CD14-positive monocyte (primary cell): ENCODE data around the gene CES3. TPM values are rescaled to one million over a fixed set of nuclear protein-coding genes. Genes with fewer than 3 reads are reported as not detected.
"Not testable (repeated sequence)": the region's sequence is repeated elsewhere in the genome, so short reads cannot be mapped to it uniquely, and the experiment has no call there.

Experiments used
- DNase-seq, 3 donors: peaks; one replicate each; pipeline ENCODE4 v3.0.0-alpha.2; 2011 to 2022
- H2AFZ ChIP-seq: 2 replicates; pipeline ENCODE4 v1.6.0; 2012; ENCODE audit warnings: mild to moderate bottlenecking, low read depth, low read length, inconsistent platforms; ENCODE audit not compliant: insufficient read depth, poor library complexity, severe bottlenecking
- H3K27ac ChIP-seq, 2 donors: 1 replicate in 1 of 2; 2 replicates in 1 of 2; pipeline ENCODE4 v1.5.1; 2012 to 2013; ENCODE audit warnings: low read length in 2 of 2, control low read depth in 1 of 2, inconsistent platforms in 1 of 2, low read depth in 1 of 2, mild to moderate bottlenecking in 1 of 2
- H3K27me3 ChIP-seq, 2 donors: one replicate each; pipeline versions ENCODE4 v1.6.0 to v1.6.1; 2011 to 2013; ENCODE audit warnings: low read length in 2 of 2; ENCODE audit not compliant: control insufficient read depth in 2 of 2, insufficient read depth in 2 of 2
- H3K36me3 ChIP-seq, 2 donors: replicated peaks in 1 of 2; 1 replicate in 1 of 2; 2 replicates in 1 of 2; pipeline versions ENCODE4 v1.5.1 to v1.6.1; 2012 to 2013; ENCODE audit warnings: low read length in 2 of 2, control low read depth in 1 of 2, inconsistent platforms in 1 of 2, mild to moderate bottlenecking in 1 of 2; ENCODE audit not compliant: insufficient read depth in 2 of 2, control insufficient read depth in 1 of 2
- H3K4me1 ChIP-seq, 2 donors: 1 replicate in 1 of 2; 2 replicates in 1 of 2; pipeline versions ENCODE4 v1.5.1 to v1.6.1; 2012 to 2013; ENCODE audit warnings: low read length in 2 of 2, control low read depth in 1 of 2, inconsistent platforms in 1 of 2, mild to moderate bottlenecking in 1 of 2, moderate library complexity in 1 of 2; ENCODE audit not compliant: insufficient read depth in 2 of 2, control insufficient read depth in 1 of 2
- H3K4me2 ChIP-seq: replicated peaks from 2 replicates; pipeline ENCODE3; 2012; ENCODE audit warnings: low read length, moderate library complexity, mild to moderate bottlenecking; ENCODE audit not compliant: poor library complexity, severe bottlenecking; ENCODE audit errors: extremely low read depth
- H3K4me3 ChIP-seq, 3 experiments: fragments of 200-600 bp in 1 of 3; sonication (generic) in 1 of 3; replicated peaks in 1 of 3; 1 replicate in 2 of 3; 2 replicates in 1 of 3; pipeline ENCODE4 v1.5.1; 2011 to 2013; ENCODE audit warnings: low read length in 3 of 3, mild to moderate bottlenecking in 3 of 3, control low read depth in 2 of 3, low read depth in 2 of 3, inconsistent platforms in 1 of 3, moderate library complexity in 1 of 3
- H3K79me2 ChIP-seq: 2 replicates; pipeline ENCODE4 v1.6.0; 2012; ENCODE audit warnings: mild to moderate bottlenecking, control low read depth, inconsistent platforms, low read length, moderate library complexity; ENCODE audit not compliant: insufficient read depth
- H3K9ac ChIP-seq: 2 replicates; pipeline ENCODE4 v1.6.0; 2017; ENCODE audit warnings: low read length, mild to moderate bottlenecking; ENCODE audit not compliant: insufficient read depth, poor library complexity, severe bottlenecking
- H3K9me3 ChIP-seq, 2 donors: replicated peaks in 1 of 2; 1 replicate in 1 of 2; 2 replicates in 1 of 2; pipeline versions ENCODE4 v1.5.1 to v1.6.1; 2012 to 2013; ENCODE audit warnings: low read length in 2 of 2, control low read depth in 1 of 2; ENCODE audit not compliant: control insufficient read depth in 1 of 2, insufficient read depth in 1 of 2
- H4K20me1 ChIP-seq: 2 replicates; pipeline ENCODE4 v1.6.0; 2012; ENCODE audit warnings: mild to moderate bottlenecking, low read length, control low read depth, moderate library complexity; ENCODE audit not compliant: insufficient read depth
- H3K27ac Mint-ChIP-seq, 7 donors: one replicate each; pipeline ENCODE4 v1.8.0; 2020; ENCODE audit warnings: mild to moderate bottlenecking in 7 of 7, mixed read lengths in 7 of 7, moderate library complexity in 6 of 7, inconsistent platforms in 2 of 7
- H3K27me3 Mint-ChIP-seq, 3 donors: one replicate each; pipeline ENCODE4 v1.8.0; 2021 to 2022; ENCODE audit warnings: low read depth in 3 of 3, mild to moderate bottlenecking in 3 of 3, mixed read lengths in 3 of 3, moderate library complexity in 3 of 3, inconsistent platforms in 1 of 3
- H3K36me3 Mint-ChIP-seq, 2 donors: one replicate each; pipeline ENCODE4 v1.8.0; 2020; ENCODE audit warnings: mixed read lengths in 2 of 2, inconsistent platforms in 1 of 2, mild to moderate bottlenecking in 1 of 2
- H3K4me1 Mint-ChIP-seq: one replicate; pipeline ENCODE4 v1.8.0; 2020; ENCODE audit warnings: mild to moderate bottlenecking, mixed read lengths
- H3K4me3 Mint-ChIP-seq, 2 donors: one replicate each; pipeline ENCODE4 v1.8.0; 2020; ENCODE audit warnings: mild to moderate bottlenecking in 2 of 2, mixed read lengths in 2 of 2, moderate library complexity in 1 of 2
- H3K9me3 Mint-ChIP-seq, 7 donors: one replicate each; pipeline ENCODE4 v1.8.0; 2020 to 2022; ENCODE audit warnings: mixed read lengths in 7 of 7, mild to moderate bottlenecking in 6 of 7, moderate library complexity in 6 of 7, inconsistent platforms in 2 of 7
- CTCF ChIP-seq: fragments of 200-600 bp; IDR thresholded peaks from one replicate; pipeline ENCODE4 v1.8.0; 2022; ENCODE audit warnings: antibody characterized with exemption, mild to moderate bottlenecking
- WGBS: methylation state at CpG from one replicate; pipeline ENCODE4 v1.1.5; 2013; ENCODE audit warnings: missing lambda C conversion rate; ENCODE audit not compliant: insufficient coverage; 5-methylcytosine and 5-hydroxymethylcytosine counted together
- intact Hi-C, 2 donors: fragments of 100-400 bp; cut with micrococcal nuclease; formaldehyde crosslinking; loops; one replicate each; pipeline versions ENCODE4 v1.15.0 to v1.15.1; 2023
- polyA plus RNA-seq, 3 donors: library from polyadenylated mRNA; depleted of rRNA in 1 of 3; unstranded in 2 of 3; stranded (reverse) in 1 of 3; fragments of 300-500 nt in 2 of 3; fragments of >200 nt in 1 of 3; fragmentation: Illumina TruSeq in 2 of 3; gene quantifications; 1 replicate in 2 of 3; 2 replicates in 1 of 3; pipeline ENCODE4 v1.2.3, GENCODE V29; 2012 to 2021

The CES3 gene
- polyA plus RNA-seq, 3 donors = 0.48 TPM; not detected in 2

- no peaks in the 10 kb centered on the region for H3K9me3 Mint-ChIP-seq
- H3K4me1 ChIP-seq = no peaks in the 10 kb centered on the region
- peaks cover 5 to 8% (median 7%) of the 10 kb centered on the region in 3 donors for H3K27me3 Mint-ChIP-seq
- no peak within 1 kb of the TSS for H3K27ac Mint-ChIP-seq
- H3K4me3 ChIP-seq = no peak within 1 kb of the TSS
- no peak within 1 kb of the TSS for H3K27ac ChIP-seq
- no peak for TF ChIP-seq CTCF
- intact Hi-C loops = no loop called here
- DNase-seq = no peak
- H3K36me3 Mint-ChIP-seq = no peaks in the 10 kb centered on the region
- no peak within 1 kb of the TSS for H3K4me2 ChIP-seq
- no peaks in the 10 kb centered on the region for H3K36me3 ChIP-seq
- H3K27me3 ChIP-seq = no peaks in the 10 kb centered on the region
- H3K9ac ChIP-seq = no peak within 1 kb of the TSS
- H3K9me3 ChIP-seq = no peaks in the 10 kb centered on the region
- H3K4me1 Mint-ChIP-seq = no peaks in the 10 kb centered on the region
- WGBS = 92% methylated on average over 9 of the region's 11 CpGs
- no peak within 1 kb of the TSS for H2AFZ ChIP-seq
- H3K4me3 Mint-ChIP-seq = no peak within 1 kb of the TSS
- no peaks in the 10 kb centered on the region for H3K79me2 ChIP-seq
- no peaks in the 10 kb centered on the region for H4K20me1 ChIP-seq
These were observed 27.2 kb downstream of the CES3 start, which contains the start of gene CES4A for GRCh38 chr16:66988197-66988788. TSS of gene CES4A (plus strand) at chr16:66988589. CDS start at chr16:66988773, 184 bp downstream.

- DNase-seq = no peak
- H3K27ac Mint-ChIP-seq = no peak overlapping the region
- H3K9me3 ChIP-seq = no peaks in the 10 kb centered on the region
- H3K4me3 ChIP-seq = no peak overlapping the region
- no peaks in the 10 kb centered on the region for H3K4me1 ChIP-seq
- WGBS = 100% methylated on average over 1 of the region's 2 CpGs
- no peak overlapping the region for H3K4me2 ChIP-seq
- no peaks in the 10 kb centered on the region for H3K79me2 ChIP-seq
- peaks cover 3 to 11% (median 9%) of the 10 kb centered on the region in 3 donors for H3K27me3 Mint-ChIP-seq
- no peak overlapping the region for H3K4me3 Mint-ChIP-seq
- TF ChIP-seq CTCF = no peak
- no peaks in the 10 kb centered on the region for H3K27me3 ChIP-seq
- no peaks in the 10 kb centered on the region for H3K4me1 Mint-ChIP-seq
- no peak overlapping the region for H2AFZ ChIP-seq
- no peaks in the 10 kb centered on the region for H4K20me1 ChIP-seq
- no peaks in the 10 kb centered on the region for H3K36me3 ChIP-seq
- no peaks in the 10 kb centered on the region for H3K36me3 Mint-ChIP-seq
- no peak overlapping the region for H3K27ac ChIP-seq
- no peak overlapping the region for H3K9ac ChIP-seq
- intact Hi-C loops = no loop called here
- no peaks in the 10 kb centered on the region for H3K9me3 Mint-ChIP-seq
These were observed 30.5 kb downstream of the CES3 start for GRCh38 chr16:66991545-66992077.

- H2AFZ ChIP-seq, H3K36me3 Mint-ChIP-seq, H3K9me3 ChIP-seq, H3K27ac ChIP-seq, H3K9me3 Mint-ChIP-seq, H3K4me3 Mint-ChIP-seq, H3K79me2 ChIP-seq, H3K27me3 ChIP-seq, H3K4me3 ChIP-seq, H3K27ac Mint-ChIP-seq, H3K4me2 ChIP-seq, intact Hi-C loops, DNase-seq, H3K9ac ChIP-seq, H3K36me3 ChIP-seq, H4K20me1 ChIP-seq, H3K4me1 ChIP-seq, H3K4me1 Mint-ChIP-seq: not testable (repeated sequence)
- peaks cover 3 to 13% (median 7%) of the 10 kb centered on the region in 3 donors for H3K27me3 Mint-ChIP-seq
- 98% methylated on average over 6 of the region's 12 CpGs for WGBS
These were observed 32.5 kb downstream of the CES3 start for GRCh38 chr16:66993558-66993957.
